H1 (cell line): ENCODE results near the gene RHD. TPM values are rescaled to one million over a fixed set of nuclear protein-coding genes. Genes with fewer than 3 reads are reported as not detected.

Experiments used
- CBX5 ChIP-seq: fragments of 300-800, 300-1000 bp; sonication (generic); IDR thresholded peaks from 2 replicates; pipeline ENCODE4 v1.7.1; 2016; ENCODE audit warnings: antibody characterized with exemption, low read length, low read depth
- CBX8 ChIP-seq: fragments of 300-800, 300-1000 bp; sonication (generic); IDR thresholded peaks from 2 replicates; pipeline ENCODE4 v1.7.1; 2016; ENCODE audit warnings: low read depth, low read length, borderline replicate concordance
- CTCF ChIP-seq, 3 experiments: IDR thresholded peaks; 1 replicate in 2 of 3; 2 replicates in 1 of 3; pipeline versions ENCODE4 v1.5.1 to v1.6.1; 2011; ENCODE audit warnings: low read length in 3 of 3, mild to moderate bottlenecking in 3 of 3, inconsistent platforms in 2 of 3, low read depth in 1 of 3, moderate library complexity in 1 of 3; ENCODE audit not compliant: insufficient read depth in 1 of 3; ENCODE audit errors: control extremely low read depth in 1 of 3
- FOSL1 ChIP-seq: IDR thresholded peaks from 2 replicates; pipeline ENCODE4 v1.6.1; 2011; ENCODE audit warnings: mild to moderate bottlenecking, low read depth, low read length, moderate library complexity; ENCODE audit not compliant: insufficient read depth
- GTF2F1 ChIP-seq: IDR thresholded peaks from 2 replicates; pipeline ENCODE4 v1.6.1; 2012; ENCODE audit warnings: low read depth, low read length, improper control_type of control experiment, borderline replicate concordance
- KDM4A ChIP-seq: IDR thresholded peaks from one replicate; pipeline ENCODE4 v1.7.1; 2012; ENCODE audit warnings: low read depth, mild to moderate bottlenecking, moderate library complexity, low read length, inconsistent platforms; ENCODE audit not compliant: severe bottlenecking
- NRF1 ChIP-seq: IDR thresholded peaks from 2 replicates; pipeline ENCODE4 v1.6.1; 2011; ENCODE audit warnings: mild to moderate bottlenecking, low read depth, low read length, improper control_type of control experiment
- PHF8 ChIP-seq: fragments of 200-600 bp; sonication (generic); conservative IDR thresholded peaks from 2 replicates; pipeline ENCODE4 v1.7.1; 2012; ENCODE audit warnings: low read depth, mild to moderate bottlenecking, inconsistent platforms, low read length, moderate library complexity
- RAD21 ChIP-seq, 2 experiments: IDR thresholded peaks in 1 of 2; conservative IDR thresholded peaks in 1 of 2; 2 replicates each; pipeline ENCODE4 v1.6.1; 2011; ENCODE audit warnings: low read depth in 2 of 2, low read length in 2 of 2, improper control_type of control experiment in 1 of 2, inconsistent platforms in 1 of 2, mild to moderate bottlenecking in 1 of 2, moderate library complexity in 1 of 2
- TAF1 ChIP-seq: IDR thresholded peaks from 2 replicates; pipeline ENCODE4 v1.6.1; 2011; ENCODE audit warnings: mild to moderate bottlenecking, low read depth, low read length
- ZNF274 ChIP-seq: IDR thresholded peaks from 2 replicates; pipeline ENCODE4 v1.7.0; 2012; ENCODE audit warnings: low read length, borderline replicate concordance; ENCODE audit errors: extremely low read depth
- polyA plus RNA-seq, 7 experiments: library from polyadenylated mRNA; depleted of rRNA in 3 of 7; stranded (reverse) in 5 of 7; unstranded in 2 of 7; fragments of >200 nt in 5 of 7; fragments of 200-250 nt in 2 of 7; gene quantifications; 1 replicate in 5 of 7; 2 replicates in 1 of 7; 4 replicates in 1 of 7; pipeline versions ENCODE4 v1.2.1 to v1.2.3, GENCODE V29; 2011 to 2013; ENCODE audit warnings: missing spikeins in 2 of 7, mixed read lengths in 2 of 7
- total RNA-seq: library from RNA; stranded (reverse); fragmentation: NEBNext Ultra II Directional; extraction: Animal tissue kit (Norgen Biotek cat#: 25700); gene quantifications from 2 replicates; pipeline ENCODE4 v1.2.1, GENCODE V29; 2021

The RHD gene
- total and polyA plus RNA-seq, 2 of the 8 experiments (the other 6 are each of a cell fraction or from before 2014, with no cell fraction given), result 0.21 TPM; not detected in 1

GRCh38 chr1:25239681-25240541, 32.4 kb upstream of the RHD start (continued):
- TF ChIP-seq CTCF (IDR thresholded peaks at IDR 0.05; ENCODE audit: control extremely low read depth in 1 of 3, insufficient read depth in 1 of 3, low read depth in 1 of 3, low read length in 3 of 3), result peak; percentile 65 to 78 (median 75)
- TF ChIP-seq GTF2F1, result no peak
- peak; percentile 64 to 68 for TF ChIP-seq RAD21 (IDR thresholded peaks at IDR 0.05 in 1 of 2, conservative IDR thresholded peaks at IDR 0.05 in 1 of 2; ENCODE audit: low read depth in 2 of 2, low read length in 2 of 2)
- peak; percentile 62 for TF ChIP-seq KDM4A
- no peak for TF ChIP-seq ZNF274
- no peak for TF ChIP-seq FOSL1
- TF ChIP-seq CBX5, result no peak
- TF ChIP-seq PHF8, result peak; percentile 53; the same call in 1 of the 2 replicates
- peak; percentile 65 for TF ChIP-seq TAF1
- no peak for TF ChIP-seq CBX8
- TF ChIP-seq NRF1, result peak; percentile 77
